HG02763 (cell line): ENCODE data around the gene ATP4A.

Experiments
- ATAC-seq: cut with Tn5 transposase; IDR thresholded peaks from one replicate; pipeline ENCODE4 v1.9.1; 2021; ENCODE audit warnings: mild to moderate bottlenecking, moderate library complexity; ENCODE audit not compliant: unreplicated experiment

ATP4A gene

DNA sequence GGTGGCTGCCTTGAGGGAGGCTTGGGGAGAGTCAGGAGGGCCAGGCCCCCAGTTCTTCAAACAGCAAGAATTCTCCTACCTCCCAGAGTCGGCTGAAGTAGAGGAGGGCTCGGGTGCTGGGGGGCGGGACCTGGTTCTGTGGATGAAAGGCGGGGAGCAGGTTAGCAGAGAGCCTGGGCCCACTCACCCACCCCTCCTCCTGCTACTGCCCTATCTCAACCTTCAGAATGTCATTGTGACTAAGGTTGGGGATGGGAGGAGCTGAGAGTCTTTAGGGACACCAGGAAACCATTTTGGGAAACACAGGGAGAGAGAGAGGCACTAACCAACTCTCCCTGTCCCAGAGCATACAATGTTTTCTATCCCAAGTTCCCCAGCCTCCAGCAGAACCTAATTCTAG is 60.7 kb downstream of the ATP4A start:
- ATAC-seq: no peak

GRCh38 chr19:35501684-35502083 is 61.8 kb downstream of the ATP4A start:
- no peak for ATAC-seq

DNA sequence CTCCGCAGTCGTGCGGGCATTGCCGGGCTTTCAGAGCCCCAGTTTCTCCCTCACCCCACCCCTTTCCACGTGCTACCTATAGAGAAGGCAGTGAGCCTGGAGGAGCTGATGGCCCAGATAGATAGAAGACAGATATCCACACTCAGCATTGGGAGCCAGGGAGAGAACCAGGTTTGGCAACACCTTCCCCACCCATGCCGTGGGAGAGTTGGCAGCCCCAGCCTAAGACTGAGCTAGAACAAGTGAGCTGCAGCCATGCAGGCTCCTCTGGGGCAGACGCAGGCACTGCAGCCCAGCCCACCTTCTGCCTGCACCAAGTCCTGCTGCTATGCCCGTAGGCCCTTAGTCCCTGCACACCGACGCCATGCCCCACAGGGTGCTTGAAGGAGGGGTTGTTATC is 62.8 kb downstream of the ATP4A start:
- ATAC-seq: no peak
